Activated T-cell treated with anti-CD3 and anti-CD28 coated beads for 48 hours (primary cell): Measurements from ENCODE around the gene ACSM2B.
"Not testable (repeated sequence)": the region's sequence is repeated elsewhere in the genome, so short reads cannot be mapped to it uniquely, and the experiment has no call there.

Experiments used
- DNase-seq: peaks from one replicate; pipeline ENCODE4 v3.0.0-alpha.2; 2020; ENCODE audit warnings: low read depth

Gene ACSM2B

DNA sequence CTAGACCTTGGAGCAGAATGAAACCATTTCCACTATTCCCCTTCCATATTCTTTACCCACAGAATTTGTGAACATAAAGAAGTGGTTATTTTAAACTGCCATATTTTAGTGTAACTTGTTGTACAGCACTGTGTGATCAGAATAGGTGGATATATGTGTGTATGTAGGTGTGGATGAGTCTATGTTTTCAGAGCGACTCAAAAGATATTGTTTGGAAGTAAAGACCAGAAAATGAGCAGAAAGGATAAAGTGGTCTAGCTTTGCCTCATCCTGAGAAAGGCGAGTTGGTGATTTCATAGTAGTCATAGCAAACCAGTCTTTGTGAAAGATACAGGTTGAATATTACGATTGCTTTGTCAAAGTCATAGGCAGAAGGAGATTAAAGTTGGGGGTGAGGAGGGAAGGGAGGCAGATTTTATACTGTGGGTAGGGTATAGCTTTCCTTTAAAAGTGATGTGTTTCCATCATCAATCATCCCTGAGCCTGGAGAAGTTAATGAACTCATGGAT, 43.8 kb downstream of the ACSM2B start:
- DNase-seq: not testable (repeated sequence)

- not testable (repeated sequence) for DNase-seq
These were observed 44.4 kb downstream of the ACSM2B start for GRCh38 chr16:20531795-20532194.

DNA sequence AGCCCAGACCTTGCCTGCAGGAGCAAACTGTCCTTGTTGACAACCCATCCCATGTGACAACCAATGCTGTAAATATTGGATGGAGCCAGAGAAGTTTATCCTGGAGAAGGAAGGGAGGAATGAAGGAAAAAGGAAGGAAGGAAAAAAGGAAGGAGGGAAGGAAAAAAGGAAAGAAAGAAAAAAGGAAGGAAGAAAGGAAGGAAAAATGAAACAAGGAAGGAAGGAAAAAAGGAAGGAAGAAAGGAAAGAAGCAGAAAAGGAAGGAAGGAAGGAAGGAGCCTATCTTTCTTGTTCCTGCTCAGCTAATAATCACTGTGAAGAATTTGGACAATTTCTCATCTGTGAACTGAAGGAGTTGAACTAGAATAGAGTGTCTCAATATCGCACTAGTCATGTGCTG, 56.1 kb downstream of the ACSM2B start:
- DNase-seq: no peak

DNA sequence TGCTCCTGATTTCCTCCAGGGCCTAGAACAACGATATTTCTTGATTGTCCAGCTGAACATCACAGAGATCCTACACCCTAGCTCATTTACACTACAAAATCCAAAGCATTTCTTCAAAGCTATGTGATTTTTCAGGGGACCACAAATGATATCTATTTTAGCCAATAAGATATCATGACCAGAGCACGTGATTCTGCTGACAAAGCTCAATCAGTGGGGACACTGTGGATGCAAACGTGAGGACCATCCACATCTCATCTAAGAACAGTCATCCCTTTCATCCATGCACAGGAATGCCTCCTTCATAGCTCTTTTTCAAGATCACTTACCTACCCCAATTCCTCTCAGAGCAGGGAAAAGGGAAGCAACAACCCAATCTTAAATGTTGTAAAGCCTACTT, 56.9 kb downstream of the ACSM2B start:
- DNase-seq: no peak

DNA sequence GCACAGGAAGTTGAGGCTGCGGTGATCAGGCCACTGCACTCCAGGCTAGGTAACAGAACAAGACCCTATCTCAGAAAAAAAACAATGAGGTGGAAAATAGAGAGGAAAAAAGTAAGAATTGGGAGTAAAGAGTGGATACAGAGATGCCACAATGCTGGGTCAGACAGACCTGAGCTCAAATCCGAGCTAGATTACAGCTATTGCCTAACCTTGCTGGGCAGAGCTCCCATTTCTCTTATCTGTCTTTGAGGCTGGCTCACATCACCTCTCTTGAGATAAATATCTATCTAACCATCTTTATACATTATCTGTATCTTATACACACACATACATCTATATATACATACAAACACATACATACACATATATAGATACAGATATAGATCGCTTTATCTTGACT, 59.0 kb downstream of the ACSM2B start:
- no peak for DNase-seq

DNA sequence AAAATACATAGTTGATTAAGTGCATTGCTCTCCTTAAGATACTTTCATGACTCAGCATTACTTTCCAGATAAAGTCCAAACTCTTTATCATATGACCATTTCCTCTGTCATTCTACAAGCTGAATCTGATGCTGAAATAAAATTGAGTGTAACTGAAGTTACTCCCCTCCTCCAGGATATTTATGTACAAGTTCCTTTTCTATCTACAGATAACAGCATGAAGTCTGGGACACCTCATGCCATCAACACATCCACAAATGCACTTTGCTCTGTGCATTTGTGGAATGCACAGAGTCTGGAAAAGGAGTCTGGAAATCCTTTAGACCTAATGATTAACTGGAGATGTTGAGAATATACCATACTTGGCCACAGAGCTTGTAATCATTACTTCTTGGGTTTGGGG, 60.5 kb downstream of the ACSM2B start:
- no peak for DNase-seq

GRCh38 chr16:20510323-20510722, 65.8 kb downstream of the ACSM2B start:
- DNase-seq: no peak

- DNase-seq: no peak
These were observed 68.9 kb downstream of the ACSM2B start for GRCh38 chr16:20507280-20507679.

- no peak for DNase-seq
These were observed 71.7 kb downstream of the ACSM2B start for GRCh38 chr16:20504418-20504817.

- not testable (repeated sequence) for DNase-seq
These were observed 84.7 kb downstream of the ACSM2B start for GRCh38 chr16:20491448-20491847.

GRCh38 chr16:20490994-20491393, 85.2 kb downstream of the ACSM2B start:
- DNase-seq: not testable (repeated sequence)
